ENCODE results near the gene GNG2. TPM values are rescaled to one million over a fixed set of nuclear protein-coding genes. Genes with fewer than 3 reads are reported as not detected.

GNG2 gene
- total and polyA plus RNA-seq, 2 of the 8 experiments (the other 6 are each of a cell fraction or from before 2014, with no cell fraction given): 8.2 to 17.9 TPM

DNA sequence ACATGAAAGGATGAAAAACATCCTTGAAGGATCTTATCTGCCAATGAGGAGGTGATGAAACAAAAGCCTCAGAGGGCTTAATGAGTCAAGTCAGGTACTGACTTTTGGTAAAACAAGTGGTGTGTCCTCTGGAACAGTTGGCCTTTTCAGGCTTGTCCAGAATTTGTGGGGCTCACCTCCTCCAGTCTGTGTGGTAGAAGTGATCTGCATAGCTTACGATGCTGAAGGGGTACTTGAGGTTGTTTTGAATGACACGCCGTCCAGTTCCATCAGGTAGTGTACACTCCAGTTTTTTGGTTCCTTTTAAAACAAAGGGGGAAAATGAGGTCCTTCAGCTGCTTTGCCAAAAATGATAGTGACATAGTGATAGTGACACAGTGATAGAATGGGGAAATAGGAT, 145.9 kb downstream of the GNG2 start (continued):
- TF ChIP-seq NRF1 (IDR thresholded peaks at IDR 0.05; ENCODE audit: low read depth, low read length) (no peak), TEAD4 (IDR thresholded peaks at IDR 0.05; ENCODE audit: low read depth, low read length) (no peak), CHD2 (IDR thresholded peaks at IDR 0.05; ENCODE audit: low read length) (no peak), TCF12 (IDR thresholded peaks at IDR 0.05; ENCODE audit: low read depth, low read length) (no peak)
